Cortex of kidney (tissue), 1 donor: ENCODE measurements around the gene NRIP2.
"Not testable (repeated sequence)": the region's sequence is repeated elsewhere in the genome, so short reads cannot be mapped to it uniquely, and the experiment has no call there.

ENCODE experiments used
- DNase-seq: peaks from one replicate; lab custom pipeline; 2025; lab: John Stamatoyannopoulos, UW

Gene NRIP2, protein sequence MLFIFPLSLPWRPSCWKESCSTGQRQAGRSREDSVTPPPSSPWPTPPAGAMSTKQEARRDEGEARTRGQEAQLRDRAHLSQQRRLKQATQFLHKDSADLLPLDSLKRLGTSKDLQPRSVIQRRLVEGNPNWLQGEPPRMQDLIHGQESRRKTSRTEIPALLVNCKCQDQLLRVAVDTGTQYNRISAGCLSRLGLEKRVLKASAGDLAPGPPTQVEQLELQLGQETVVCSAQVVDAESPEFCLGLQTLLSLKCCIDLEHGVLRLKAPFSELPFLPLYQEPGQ

DNA sequence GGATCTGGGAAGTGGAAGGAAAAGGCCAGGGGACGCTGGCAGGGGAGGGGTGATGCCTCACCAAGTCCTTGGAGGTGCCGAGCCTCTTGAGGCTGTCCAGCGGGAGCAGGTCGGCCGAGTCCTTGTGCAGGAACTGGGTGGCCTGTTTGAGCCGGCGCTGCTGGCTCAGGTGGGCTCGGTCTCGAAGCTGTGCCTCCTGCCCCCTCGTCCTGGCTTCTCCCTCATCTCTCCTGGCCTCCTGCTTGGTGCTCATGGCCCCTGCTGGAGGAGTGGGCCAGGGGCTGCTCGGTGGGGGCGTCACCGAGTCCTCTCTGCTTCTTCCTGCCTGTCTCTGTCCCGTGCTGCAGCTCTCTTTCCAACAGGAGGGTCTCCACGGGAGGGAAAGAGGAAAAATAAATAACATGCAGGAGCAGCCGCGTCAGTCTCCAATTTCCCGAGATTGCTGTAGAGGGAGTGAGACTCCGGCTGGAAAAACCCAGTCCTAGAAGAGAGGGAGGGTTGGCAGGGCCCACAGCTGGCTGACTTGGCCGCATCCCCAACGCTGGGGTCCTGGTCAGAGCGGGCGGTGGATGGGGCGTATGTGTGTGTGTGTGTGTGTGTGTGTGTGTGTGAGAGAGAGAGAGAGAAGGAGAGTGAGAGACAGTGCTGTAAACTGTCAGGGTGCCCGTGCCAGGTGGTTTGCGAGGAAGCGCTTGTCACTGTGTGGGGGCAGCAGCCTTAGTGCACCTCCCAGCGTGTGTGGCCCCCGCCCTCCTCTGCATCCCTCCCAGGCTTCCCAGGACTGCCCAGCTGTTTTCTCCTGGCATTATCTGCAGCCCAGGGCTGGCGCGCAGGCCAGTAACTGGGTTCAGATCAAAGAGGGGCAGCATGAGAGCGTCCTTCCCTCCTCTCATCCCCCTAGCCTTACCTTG lies at the start of gene NRIP2:
NRIP2 (minus strand) TSS at position 455 of the 911 bp plus-strand sequence; CDS start at position 403, 52 bp downstream.
- DNase-seq: no peak

GRCh38 chr12:2879853-2880252 lies 45.0 kb upstream of the NRIP2 start:
- DNase-seq: no peak

DNA sequence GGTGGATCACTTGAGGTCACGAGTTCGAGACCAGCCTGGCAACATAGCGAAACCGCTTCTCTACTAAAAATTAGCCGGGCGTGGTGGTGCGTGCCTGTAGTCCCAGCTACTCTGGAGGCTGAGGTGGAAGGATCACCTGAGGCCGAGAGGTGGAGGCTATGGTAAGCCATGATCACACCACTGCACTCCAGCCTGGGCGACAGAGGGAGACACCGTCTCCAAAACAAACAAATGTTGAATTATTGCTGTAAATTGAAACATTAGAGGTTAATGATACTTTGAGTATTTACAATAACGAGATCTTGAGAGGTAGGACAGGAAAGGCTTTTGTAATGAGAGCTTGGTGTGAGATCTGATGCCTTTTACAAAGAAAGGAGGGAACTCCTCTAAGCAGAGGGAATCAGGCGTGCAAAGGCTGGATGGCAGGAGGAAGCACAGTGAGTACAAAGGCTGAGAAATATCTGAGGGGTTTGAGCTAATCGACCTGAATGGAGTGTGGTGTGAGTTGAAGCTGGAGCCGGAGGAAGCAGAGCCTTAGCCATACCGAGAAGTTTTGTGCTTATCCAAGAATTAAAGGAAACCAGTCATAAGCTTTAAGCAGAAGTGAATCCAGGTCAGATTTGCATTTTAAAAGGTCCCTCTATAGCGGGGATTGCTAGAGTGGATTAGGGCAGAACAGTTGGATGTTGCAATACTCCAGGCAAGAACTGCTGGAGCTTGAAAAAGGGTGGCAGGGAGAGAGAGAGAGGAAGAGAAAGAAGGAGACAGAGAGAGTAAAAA lies 43.3 kb upstream of the NRIP2 start:
- no peak for DNase-seq

GRCh38 chr12:2877047-2877952 lies 42.5 kb upstream of the NRIP2 start, which contains the start of the genes FOXM1 and RHNO1:
FOXM1 (minus strand) TSS chr12:2877174; CDS start chr12:2874478, 2,696 bp downstream.
RHNO1 (plus strand) TSS chr12:2877223; CDS start chr12:2885367, 8,144 bp downstream.
- DNase-seq: no peak

DNA sequence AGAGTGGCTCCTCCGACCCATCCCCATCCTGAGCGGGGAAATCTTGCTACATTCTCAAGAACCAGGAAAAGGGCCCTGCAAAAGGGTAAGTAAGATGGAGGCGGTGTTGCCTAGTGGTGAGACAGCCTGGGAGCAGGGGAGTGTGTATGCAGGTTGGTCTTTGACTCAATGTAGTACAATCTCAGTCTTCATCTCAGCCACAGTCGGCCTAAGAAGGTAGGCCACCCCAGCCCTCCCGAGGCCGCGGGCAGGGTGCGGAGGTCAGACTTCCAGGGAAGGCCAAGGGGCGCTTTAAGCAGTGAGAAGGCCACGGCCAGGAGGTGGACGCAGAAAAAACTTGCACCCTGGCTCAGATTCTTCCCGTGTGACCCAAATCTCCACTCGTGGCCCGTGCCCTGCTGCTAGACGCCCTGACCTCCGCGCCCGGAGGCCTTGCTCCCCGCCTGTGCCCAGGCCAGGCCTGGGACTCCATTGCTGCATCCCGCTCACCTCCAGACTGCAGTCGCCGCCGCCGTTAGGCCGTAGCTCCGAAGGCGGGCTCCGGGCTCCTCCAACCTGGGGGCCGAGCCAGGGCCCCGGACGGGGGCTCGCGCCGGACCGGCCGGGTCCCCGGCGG lies 41.7 kb upstream of the NRIP2 start:
- DNase-seq: no peak

GRCh38 chr12:2868986-2869632 lies 34.3 kb upstream of the NRIP2 start:
- DNase-seq: not testable (repeated sequence)

DNA sequence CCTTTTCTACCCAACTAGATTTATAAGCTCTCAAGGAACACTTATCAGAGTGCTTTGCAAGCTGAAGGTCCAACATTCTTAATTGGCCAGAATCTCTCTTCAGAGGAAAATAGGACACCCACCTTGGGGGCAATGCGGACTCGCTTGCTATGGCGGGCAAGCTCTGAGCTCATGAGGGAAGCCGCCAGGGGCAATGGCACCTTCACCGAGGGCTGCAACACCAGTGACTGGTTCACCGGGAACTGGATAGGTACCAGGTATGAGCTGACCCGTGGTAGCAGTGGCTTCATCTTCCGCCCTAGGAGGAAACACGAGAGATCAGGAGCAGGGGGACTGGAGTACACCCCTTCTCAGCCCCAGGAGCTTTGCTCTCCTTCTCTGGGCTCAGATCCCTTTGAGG lies 29.4 kb upstream of the NRIP2 start:
- no peak for DNase-seq

GRCh38 chr12:2863402-2863801 lies 28.6 kb upstream of the NRIP2 start:
- DNase-seq: not testable (repeated sequence)

DNA sequence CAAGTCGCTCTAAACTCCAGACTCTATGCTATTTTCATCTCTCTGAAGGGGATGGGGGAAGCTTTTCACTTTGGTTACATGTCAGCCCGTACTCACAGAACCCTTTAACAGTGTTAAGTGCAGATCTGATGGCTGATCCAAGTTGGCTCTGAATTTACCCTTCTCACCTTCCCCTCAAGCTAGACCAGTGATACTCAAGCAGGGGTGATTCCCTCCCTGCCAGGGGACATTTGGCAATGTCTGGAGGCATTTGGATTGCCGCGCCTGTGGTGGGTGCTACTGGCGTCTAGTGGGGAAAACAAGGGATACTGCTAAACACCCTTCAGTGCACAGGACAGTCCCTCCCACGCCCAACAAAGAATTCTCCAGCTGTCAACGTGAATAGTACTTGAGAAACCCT lies 28.0 kb upstream of the NRIP2 start:
- no peak for DNase-seq

DNA sequence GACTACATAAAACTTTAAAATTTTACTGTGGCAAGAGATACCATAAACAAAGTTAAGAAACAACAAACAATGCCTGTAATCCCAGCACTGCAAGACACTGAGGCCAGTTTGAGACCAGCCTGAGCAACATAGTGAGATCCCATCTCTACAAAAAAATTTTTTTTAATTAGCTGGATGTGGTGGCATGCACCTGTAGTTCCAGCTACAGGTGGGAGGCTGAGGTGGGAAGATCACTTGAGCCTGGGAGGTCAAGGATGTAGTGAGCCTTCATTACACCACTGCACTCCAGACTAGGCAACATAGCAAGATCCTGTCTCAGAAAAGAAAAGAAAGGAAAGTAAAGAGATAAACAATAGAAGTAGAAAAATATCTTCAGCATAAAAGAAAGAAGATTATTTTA lies 25.3 kb upstream of the NRIP2 start:
- no peak for DNase-seq

DNA sequence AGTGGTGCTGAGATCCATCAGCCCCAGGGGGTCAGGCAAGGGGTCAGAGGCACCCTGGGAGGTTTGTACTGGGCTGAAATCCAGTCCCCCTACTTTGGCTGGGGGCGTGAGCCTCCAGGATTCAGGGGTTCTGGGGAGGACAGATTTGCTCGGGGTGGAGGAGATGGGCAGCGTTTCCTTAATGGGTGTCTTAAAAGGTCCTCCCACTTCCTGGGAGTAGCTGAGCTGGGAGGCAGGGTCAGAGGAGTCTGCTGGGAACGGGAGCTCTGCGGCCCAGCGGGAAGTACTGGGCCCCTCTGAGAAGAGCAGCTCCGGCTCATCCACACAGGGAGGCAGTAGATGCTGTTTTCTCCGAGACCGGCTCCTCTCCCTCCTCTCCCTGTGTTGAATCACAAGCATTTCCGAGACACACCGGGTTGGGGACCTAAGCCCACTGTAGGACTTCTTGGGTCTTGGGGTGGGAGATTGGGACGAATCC lies 24.1 kb upstream of the NRIP2 start:
- no peak for DNase-seq

DNA sequence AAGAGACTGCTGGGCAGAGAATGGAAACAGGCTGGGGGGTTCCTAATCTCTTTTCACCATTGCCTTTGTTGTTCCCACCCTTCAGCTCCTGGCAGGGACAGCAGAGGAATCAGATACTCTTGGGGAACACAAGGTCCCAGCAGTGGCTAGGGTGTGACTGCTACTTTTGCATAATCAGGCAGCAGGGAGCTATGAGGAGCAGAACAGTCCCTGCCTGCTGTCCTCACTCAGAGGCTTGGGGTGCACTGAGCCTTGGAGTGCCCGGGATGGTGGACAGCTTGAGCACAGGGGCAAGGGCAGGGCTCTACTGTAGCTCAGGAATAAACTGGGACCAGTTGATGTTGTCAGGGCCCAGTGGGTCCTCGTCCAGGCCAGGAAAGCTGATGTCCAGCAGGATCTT lies 23.5 kb upstream of the NRIP2 start:
- DNase-seq: no peak

GRCh38 chr12:2857576-2857975 lies 22.7 kb upstream of the NRIP2 start:
- DNase-seq: no peak

DNA sequence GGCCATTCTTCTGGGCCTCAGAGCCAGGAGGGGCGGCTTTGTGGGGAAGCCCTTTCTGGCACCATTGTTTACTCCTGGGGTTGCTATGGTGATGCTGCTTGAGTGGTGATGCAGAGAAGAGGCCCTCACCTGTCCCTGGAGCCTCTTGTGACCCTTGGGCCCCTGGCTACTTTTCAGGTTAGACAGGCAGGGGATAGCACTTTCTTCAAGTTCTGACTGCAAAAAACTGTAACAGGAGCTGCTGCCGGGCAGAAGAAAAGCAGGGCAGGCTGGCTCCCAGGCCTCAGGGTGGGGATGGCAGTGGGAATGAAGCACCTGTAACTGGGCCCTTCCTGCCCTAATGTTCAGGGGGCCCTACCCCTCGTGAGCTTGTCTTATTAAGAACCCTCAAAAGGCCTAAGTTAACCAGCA lies 22.2 kb upstream of the NRIP2 start, which contains the start of gene TEX52:
TEX52 (minus strand) TSS at position 19 of the 411 bp plus-strand sequence; CDS start at position 6, 13 bp downstream.
- DNase-seq: no peak

- DNase-seq: no peak
Measured at GRCh38 chr12:2856051-2856450, 21.2 kb upstream of the NRIP2 start.

DNA sequence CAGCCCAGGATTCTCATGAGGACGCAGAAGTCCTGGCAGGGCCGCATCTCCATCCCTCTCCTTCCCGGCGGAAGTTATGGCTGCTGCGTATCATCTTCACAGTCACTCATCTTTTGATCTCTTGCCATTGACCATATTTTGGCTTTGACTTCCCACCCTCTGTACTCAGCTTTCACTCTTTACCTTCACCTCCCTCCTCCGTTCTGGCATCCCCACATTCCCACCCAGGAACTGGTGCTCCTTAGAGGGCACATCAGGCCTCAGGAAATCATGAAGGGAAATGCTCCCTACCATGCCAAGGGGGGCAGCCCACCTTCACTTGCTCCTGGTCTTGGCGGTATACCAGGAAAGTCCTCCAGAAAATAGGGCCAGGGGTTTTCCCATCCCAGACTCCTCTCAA lies 20.7 kb upstream of the NRIP2 start:
- DNase-seq: no peak

GRCh38 chr12:2854669-2855453 lies 20.0 kb upstream of the NRIP2 start:
- no peak for DNase-seq

GRCh38 chr12:2853626-2854025 lies 18.8 kb upstream of the NRIP2 start:
- no peak for DNase-seq

DNA sequence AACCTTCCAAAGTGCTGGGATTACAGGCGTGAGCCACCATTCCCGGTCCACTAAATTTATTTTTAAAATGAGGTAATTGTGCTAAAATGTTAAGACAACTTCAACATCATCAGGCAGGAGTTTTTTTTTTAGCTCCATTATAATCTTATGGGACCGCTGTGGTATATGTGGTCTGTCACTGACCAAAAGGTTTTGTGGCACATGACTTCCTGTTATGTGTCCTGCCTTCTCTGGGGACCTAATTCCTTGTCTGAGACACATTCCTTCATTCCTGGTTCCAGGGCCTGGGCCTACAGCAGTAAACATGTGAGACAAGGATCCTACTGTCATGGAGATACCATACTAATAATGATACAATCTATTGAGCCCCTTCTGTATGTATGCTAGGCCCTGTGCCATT lies 17.1 kb upstream of the NRIP2 start:
- DNase-seq: no peak
